Nephron progenitor cell (in vitro differentiated cells): ENCODE data around the gene MLANA.
"Not testable (repeated sequence)": the region's sequence is repeated elsewhere in the genome, so short reads cannot be mapped to it uniquely, and the experiment has no call there.

Source experiments
- DNase-seq: peaks from one replicate; pipeline ENCODE4 v3.0.0; 2021
- H3K27ac Mint-ChIP-seq: 2 replicates; pipeline ENCODE4 v1.8.0; 2021; ENCODE audit warnings: mild to moderate bottlenecking, moderate library complexity, mixed read lengths
- H3K27me3 Mint-ChIP-seq: 2 replicates; pipeline ENCODE4 v1.8.0; 2021; ENCODE audit warnings: mild to moderate bottlenecking, low read depth, mixed read lengths; ENCODE audit not compliant: poor library complexity
- H3K36me3 Mint-ChIP-seq: 2 replicates; pipeline ENCODE4 v1.8.0; 2021; ENCODE audit warnings: low read depth, mixed read lengths
- H3K4me1 Mint-ChIP-seq: 2 replicates; pipeline ENCODE4 v1.8.0; 2021; ENCODE audit warnings: mixed read lengths
- H3K4me3 Mint-ChIP-seq: 2 replicates; pipeline ENCODE4 v1.8.0; 2021; ENCODE audit warnings: mild to moderate bottlenecking, moderate library complexity, mixed read lengths
- H3K9me3 Mint-ChIP-seq: 2 replicates; pipeline ENCODE4 v1.8.0; 2021; ENCODE audit warnings: mild to moderate bottlenecking, moderate library complexity, mixed read lengths
- CTCF ChIP-seq: fragments of 200-600 bp; sonication (generic); IDR thresholded peaks from 2 replicates; pipeline ENCODE4 v1.5.0; 2021; ENCODE audit warnings: antibody characterized with exemption

Gene MLANA

GRCh38 chr9:5879419-5880181, 11.1 kb upstream of the MLANA start:
- H3K9me3 Mint-ChIP-seq: no peaks in the 10 kb centered on the region
- H3K27me3 Mint-ChIP-seq: no peaks in the 10 kb centered on the region
- H3K36me3 Mint-ChIP-seq: peaks cover 5% of the 10 kb centered on the region
- H3K27ac Mint-ChIP-seq: peak overlapping the region; percentile 78
- TF ChIP-seq CTCF: no peak
- no peak overlapping the region for H3K4me3 Mint-ChIP-seq
- DNase-seq: no peak
- peaks cover 4% of the 10 kb centered on the region for H3K4me1 Mint-ChIP-seq

GRCh38 chr9:5882244-5883012, 8.3 kb upstream of the MLANA start:
- not testable (repeated sequence) for H3K9me3 Mint-ChIP-seq
- peaks cover 15% of the 10 kb centered on the region for H3K4me1 Mint-ChIP-seq

GRCh38 chr9:5884191-5884590, 6.5 kb upstream of the MLANA start:
- Mint-ChIP-seq H3K36me3 (no peaks in the 10 kb centered on the region), H3K9me3 (no peaks in the 10 kb centered on the region), H3K27ac (peak overlapping the region; percentile 64), H3K27me3 (no peaks in the 10 kb centered on the region), H3K4me1 (peaks cover 21% of the 10 kb centered on the region), H3K4me3 (no peak overlapping the region)
- no peak for TF ChIP-seq CTCF
- no peak for DNase-seq

More at GRCh38 chr9:5882244-5883012, 8.3 kb upstream of the MLANA start:
- not testable (repeated sequence) for H3K36me3 Mint-ChIP-seq, H3K27me3 Mint-ChIP-seq, H3K4me3 Mint-ChIP-seq, H3K27ac Mint-ChIP-seq, DNase-seq

GRCh38 chr9:5886114-5886939, 4.4 kb upstream of the MLANA start:
- peak; percentile 91 for DNase-seq
- Mint-ChIP-seq H3K36me3 (no peaks in the 10 kb centered on the region), H3K27me3 (no peaks in the 10 kb centered on the region), H3K9me3 (no peaks in the 10 kb centered on the region), H3K4me3 (no peak overlapping the region), H3K27ac (no peak overlapping the region), H3K4me1 (peaks cover 30% of the 10 kb centered on the region)
- TF ChIP-seq CTCF: peak; percentile 94

- H3K36me3 Mint-ChIP-seq: no peaks in the 10 kb centered on the region
- no peak for TF ChIP-seq CTCF
- peak overlapping the region; percentile 50 for H3K27ac Mint-ChIP-seq
- peak overlapping the region; percentile 16 for H3K4me3 Mint-ChIP-seq
- H3K9me3 Mint-ChIP-seq: no peaks in the 10 kb centered on the region
- DNase-seq: peak; percentile 33
- H3K27me3 Mint-ChIP-seq: peaks cover 4% of the 10 kb centered on the region
- H3K4me1 Mint-ChIP-seq: peaks cover 49% of the 10 kb centered on the region
These were observed 1.9 kb downstream of the MLANA start for GRCh38 chr9:5892456-5893133.
